NCI-H1417 (cell line): ENCODE measurements around the gene GRK4.
A peak's percentile ranks its signal among the peaks of the same experiment; 100 is the strongest.
"Not testable (repeated sequence)": the region's sequence is repeated elsewhere in the genome, so short reads cannot be mapped to it uniquely, and the experiment has no call there.

Experiments used
- DNase-seq, 3 experiments: peaks; one replicate each; lab custom pipeline; 2025; lab: John Stamatoyannopoulos, UW

GRK4 gene

GRCh38 chr4:3040452-3041191 lies 77.3 kb downstream of the GRK4 start:
- DNase-seq, result no peak

GRCh38 chr4:3041192-3042142 lies 78.1 kb downstream of the GRK4 start:
- peak; percentile 39 to 76 (median 69) for DNase-seq

- DNase-seq, result no peak
These were observed 78.9 kb downstream of the GRK4 start for GRCh38 chr4:3042226-3042625.

- no peak for DNase-seq
These were observed 80.1 kb downstream of the GRK4 start for GRCh38 chr4:3043282-3044020.

GRCh38 chr4:3044870-3045819 lies 81.8 kb downstream of the GRK4 start:
- DNase-seq, result no peak

GRCh38 chr4:3046162-3046561 lies 82.8 kb downstream of the GRK4 start:
- DNase-seq, result no peak

- no peak for DNase-seq
These were observed 83.3 kb downstream of the GRK4 start for GRCh38 chr4:3046623-3047022.

- DNase-seq, result peak; percentile 49 to 77 (median 66)
These were observed 84.3 kb downstream of the GRK4 start for GRCh38 chr4:3047464-3048286.

- DNase-seq, result not testable (repeated sequence)
These were observed 87.9 kb downstream of the GRK4 start for GRCh38 chr4:3051141-3051897.

- DNase-seq, result no peak
These were observed 90.9 kb downstream of the GRK4 start for GRCh38 chr4:3054169-3054759.

- DNase-seq, result no peak
These were observed 96.6 kb downstream of the GRK4 start for GRCh38 chr4:3059943-3060342.

GRCh38 chr4:3060946-3061345 lies 97.6 kb downstream of the GRK4 start:
- no peak for DNase-seq

GRCh38 chr4:3062471-3062870 lies 99.1 kb downstream of the GRK4 start:
- DNase-seq, result no peak

- DNase-seq, result no peak
These were observed 102.2 kb downstream of the GRK4 start for GRCh38 chr4:3065551-3065950.

GRCh38 chr4:3066836-3067400 lies 103.5 kb downstream of the GRK4 start:
- no peak for DNase-seq

GRCh38 chr4:3067473-3068001 lies 104.2 kb downstream of the GRK4 start:
- no peak for DNase-seq

GRCh38 chr4:3069661-3070199 lies 106.4 kb downstream of the GRK4 start:
- DNase-seq, result peak in 1 of 3 experiments; percentile 19
